T-helper 2 cell (primary cell): ENCODE measurements around the gene SCFD2.
A peak's percentile ranks its signal among the peaks of the same experiment; 100 is the strongest.

ENCODE experiments used
- DNase-seq, 5 experiments: peaks; one replicate each; pipeline versions ENCODE4 v3.0.0 to v3.0.0-alpha.2; 2012 to 2022

Gene SCFD2

GRCh38 chr4:52912608-52913007 lies 453.3 kb downstream of the SCFD2 start:
- DNase-seq = no peak

GRCh38 chr4:52911684-52912294 lies 454.1 kb downstream of the SCFD2 start:
- DNase-seq = peak in 4 of 5 experiments; percentile 14 to 64 (median 45)

- no peak for DNase-seq
Measured at GRCh38 chr4:52910115-52910514, 455.7 kb downstream of the SCFD2 start.

- DNase-seq = no peak
Measured at GRCh38 chr4:52907510-52907909, 458.4 kb downstream of the SCFD2 start.

GRCh38 chr4:52904421-52904820 lies 461.4 kb downstream of the SCFD2 start:
- DNase-seq = no peak

GRCh38 chr4:52903273-52903672 lies 462.6 kb downstream of the SCFD2 start:
- no peak for DNase-seq

GRCh38 chr4:52894443-52894842 lies 471.4 kb downstream of the SCFD2 start:
- no peak for DNase-seq

GRCh38 chr4:52892880-52893279 lies 473.0 kb downstream of the SCFD2 start:
- DNase-seq = no peak

- no peak for DNase-seq
Measured at GRCh38 chr4:52891743-52892142, 474.1 kb downstream of the SCFD2 start.

- DNase-seq = no peak
Measured at GRCh38 chr4:52890521-52890791, 475.4 kb downstream of the SCFD2 start.

- no peak for DNase-seq
Measured at GRCh38 chr4:52889778-52890520, 475.9 kb downstream of the SCFD2 start.

GRCh38 chr4:52889354-52889753 lies 476.5 kb downstream of the SCFD2 start:
- no peak for DNase-seq

- no peak for DNase-seq
Measured at GRCh38 chr4:52884994-52885393, 480.9 kb downstream of the SCFD2 start.

- DNase-seq = no peak
Measured at GRCh38 chr4:52883707-52884669, 481.9 kb downstream of the SCFD2 start.

- no peak for DNase-seq
Measured at GRCh38 chr4:52883183-52883621, 482.7 kb downstream of the SCFD2 start.

GRCh38 chr4:52880994-52881393 lies 484.9 kb downstream of the SCFD2 start:
- no peak for DNase-seq

- no peak for DNase-seq
Measured at GRCh38 chr4:52879471-52879870, 486.4 kb downstream of the SCFD2 start.

- no peak for DNase-seq
Measured at GRCh38 chr4:52877694-52878093, 488.2 kb downstream of the SCFD2 start.

- no peak for DNase-seq
Measured at GRCh38 chr4:52877036-52877435, 488.8 kb downstream of the SCFD2 start.

- peak in 1 of 5 experiments; percentile 34 for DNase-seq
Measured at GRCh38 chr4:52876069-52876468, 489.8 kb downstream of the SCFD2 start.

GRCh38 chr4:52874948-52875347 lies 490.9 kb downstream of the SCFD2 start:
- no peak for DNase-seq

- no peak for DNase-seq
Measured at GRCh38 chr4:52873861-52874343, 492.0 kb downstream of the SCFD2 start.

- DNase-seq = no peak
Measured at GRCh38 chr4:52873191-52873590, 492.7 kb downstream of the SCFD2 start.
